H9 (cell line): Measurements from ENCODE around the gene MRGPRF. TPM values are rescaled to one million over a fixed set of nuclear protein-coding genes. Genes with fewer than 3 reads are reported as not detected.
"Not testable (repeated sequence)": the region's sequence is repeated elsewhere in the genome, so short reads cannot be mapped to it uniquely, and the experiment has no call there.

Experiments used
- DNase-seq: peaks from one replicate; pipeline ENCODE4 v3.0.0-alpha.2; 2017
- H2AFZ ChIP-seq: one replicate; pipeline ENCODE4 v1.6.1; 2013; ENCODE audit warnings: mild to moderate bottlenecking, low read length, control low read depth, moderate library complexity
- H2AK5ac ChIP-seq: 2 replicates; pipeline ENCODE4 v1.6.1; 2013; ENCODE audit warnings: low read length, control low read depth, mixed read lengths; ENCODE audit not compliant: insufficient read length
- H2BK120ac ChIP-seq: one replicate; pipeline ENCODE4 v1.6.1; 2013; ENCODE audit warnings: low read depth, mild to moderate bottlenecking, low read length, control low read depth, inconsistent platforms; ENCODE audit not compliant: poor library complexity, severe bottlenecking
- H2BK12ac ChIP-seq: 2 replicates; pipeline ENCODE4 v1.6.1; 2013; ENCODE audit warnings: low read length, control low read depth, mixed read lengths, low read depth; ENCODE audit not compliant: insufficient read length
- H2BK15ac ChIP-seq: 2 replicates; pipeline ENCODE4 v1.6.1; 2013; ENCODE audit warnings: low read depth, low read length, control low read depth
- H2BK20ac ChIP-seq: one replicate; pipeline ENCODE4 v1.6.1; 2013; ENCODE audit warnings: low read depth, mild to moderate bottlenecking, low read length, control low read depth, inconsistent platforms; ENCODE audit not compliant: poor library complexity, severe bottlenecking
- H2BK5ac ChIP-seq: 2 replicates; pipeline ENCODE4 v1.6.1; 2013; ENCODE audit warnings: low read length, control low read depth, mixed read lengths; ENCODE audit not compliant: insufficient read length
- H3K14ac ChIP-seq: 2 replicates; pipeline ENCODE4 v1.6.1; 2013; ENCODE audit warnings: low read length, control low read depth; ENCODE audit not compliant: insufficient read depth
- H3K18ac ChIP-seq: 2 replicates; pipeline ENCODE4 v1.6.1; 2013; ENCODE audit warnings: low read depth, mild to moderate bottlenecking, mixed read lengths, low read length, control low read depth; ENCODE audit not compliant: insufficient read length
- H3K23ac ChIP-seq: 2 replicates; pipeline ENCODE4 v1.6.1; 2013; ENCODE audit warnings: low read length, control low read depth, mixed read lengths, low read depth; ENCODE audit not compliant: insufficient read length
- H3K23me2 ChIP-seq: 2 replicates; pipeline ENCODE4 v1.6.1; 2013; ENCODE audit warnings: low read depth, mild to moderate bottlenecking, mixed read lengths, low read length, control low read depth; ENCODE audit not compliant: insufficient read length, poor library complexity, severe bottlenecking
- H3K27ac ChIP-seq: 2 replicates; pipeline ENCODE4 v1.5.1; 2013; ENCODE audit warnings: low read length, control low read depth, mixed read lengths, low read depth; ENCODE audit not compliant: insufficient read length
- H3K27me3 ChIP-seq: 2 replicates; pipeline ENCODE4 v1.6.1; 2013; ENCODE audit warnings: low read length, control low read depth, inconsistent platforms; ENCODE audit not compliant: insufficient read depth
- H3K4ac ChIP-seq: 2 replicates; pipeline ENCODE4 v1.6.1; 2013; ENCODE audit warnings: low read depth, mild to moderate bottlenecking, control low read depth, inconsistent platforms, low read length, moderate library complexity
- H3K4me1 ChIP-seq: 2 replicates; pipeline ENCODE4 v1.6.1; 2013; ENCODE audit warnings: low read length, control low read depth, inconsistent platforms; ENCODE audit not compliant: insufficient read depth
- H3K4me2 ChIP-seq: 2 replicates; pipeline ENCODE4 v1.6.1; 2013; ENCODE audit warnings: low read length, control low read depth, mixed read lengths; ENCODE audit not compliant: insufficient read length, insufficient read depth
- H3K56ac ChIP-seq: 2 replicates; pipeline ENCODE4 v1.6.1; 2013; ENCODE audit warnings: low read depth, mild to moderate bottlenecking, mixed read lengths, low read length, control low read depth; ENCODE audit not compliant: insufficient read length
- H3K79me1 ChIP-seq: 2 replicates; pipeline ENCODE4 v1.6.1; 2013; ENCODE audit warnings: low read depth, mild to moderate bottlenecking, moderate library complexity, low read length, control low read depth, inconsistent platforms; ENCODE audit not compliant: insufficient read depth, poor library complexity, severe bottlenecking
- H3K79me2 ChIP-seq: 2 replicates; pipeline ENCODE4 v1.6.1; 2013; ENCODE audit warnings: low read length, control low read depth, inconsistent platforms; ENCODE audit not compliant: insufficient read depth
- H3K9ac ChIP-seq: 2 replicates; pipeline ENCODE4 v1.6.1; 2013; ENCODE audit warnings: low read length, control low read depth, mixed read lengths; ENCODE audit not compliant: insufficient read length; ENCODE audit errors: extremely low read depth
- H3K9me3 ChIP-seq: one replicate; pipeline ENCODE4 v1.6.1; 2013; ENCODE audit warnings: low read depth, low read length, inconsistent platforms; ENCODE audit not compliant: control insufficient read depth
- H3T11ph ChIP-seq: one replicate; pipeline ENCODE4 v1.6.1; 2013; ENCODE audit warnings: mild to moderate bottlenecking, low read length, control low read depth, inconsistent platforms
- H4K20me1 ChIP-seq: one replicate; pipeline ENCODE4 v1.6.1; 2013; ENCODE audit not compliant: control insufficient read depth, insufficient read length, insufficient read depth
- H4K5ac ChIP-seq: 2 replicates; pipeline ENCODE4 v1.6.1; 2013; ENCODE audit warnings: low read depth, mild to moderate bottlenecking, mixed read lengths, low read length, control low read depth; ENCODE audit not compliant: insufficient read length
- H4K8ac ChIP-seq: replicated peaks from 2 replicates; pipeline ENCODE4 v1.6.1; 2013; ENCODE audit warnings: low read length, control low read depth, mixed read lengths, low read depth; ENCODE audit not compliant: insufficient read length
- H4K91ac ChIP-seq: 2 replicates; pipeline ENCODE4 v1.6.1; 2013; ENCODE audit warnings: low read depth, mild to moderate bottlenecking, moderate library complexity, mixed read lengths, low read length, control low read depth; ENCODE audit not compliant: insufficient read length
- H3K27ac Mint-ChIP-seq, 3 experiments: 2 replicates in 2 of 3; 3 replicates in 1 of 3; pipeline ENCODE4 v1.8.0; 2020 to 2021; ENCODE audit warnings: mixed read lengths in 3 of 3, mild to moderate bottlenecking in 1 of 3, moderate library complexity in 1 of 3
- H3K27me3 Mint-ChIP-seq: 2 replicates; pipeline ENCODE4 v1.8.0; 2021; ENCODE audit warnings: low read depth, mild to moderate bottlenecking, moderate library complexity, mixed read lengths
- H3K36me3 Mint-ChIP-seq, 3 experiments: 2 replicates in 2 of 3; 3 replicates in 1 of 3; pipeline ENCODE4 v1.8.0; 2020 to 2021; ENCODE audit warnings: low read depth in 3 of 3, mixed read lengths in 3 of 3; ENCODE audit not compliant: insufficient read depth in 1 of 3
- H3K4me1 Mint-ChIP-seq, 2 experiments: 2 replicates each; pipeline ENCODE4 v1.8.0; 2020; ENCODE audit warnings: mixed read lengths in 2 of 2
- H3K4me3 Mint-ChIP-seq, 2 experiments: 2 replicates in 1 of 2; 3 replicates in 1 of 2; pipeline ENCODE4 v1.8.0; 2020 to 2021; ENCODE audit warnings: mild to moderate bottlenecking in 2 of 2, mixed read lengths in 2 of 2, moderate library complexity in 1 of 2
- H3K9me3 Mint-ChIP-seq, 2 experiments: 2 replicates in 1 of 2; 3 replicates in 1 of 2; pipeline ENCODE4 v1.8.0; 2020; ENCODE audit warnings: mild to moderate bottlenecking in 2 of 2, mixed read lengths in 2 of 2, moderate library complexity in 1 of 2
- CTCF ChIP-seq: fragments of 200-600 bp; sonication (generic); conservative IDR thresholded peaks from 3 replicates; pipeline ENCODE4 v1.8.0; 2021; ENCODE audit warnings: antibody characterized with exemption, mild to moderate bottlenecking
- WGBS: extraction: QIAGEN DNeasy Blood & Tissue Kit; methylation state at CpG from one replicate; pipeline ENCODE4 v1.1.7; 2013; ENCODE audit warnings: missing lambda C conversion rate, low lambda C conversion rate, mixed read lengths; ENCODE audit not compliant: insufficient read length; ENCODE audit errors: extremely low coverage; 5-methylcytosine and 5-hydroxymethylcytosine counted together
- total RNA-seq: library from RNA; stranded (reverse); gene quantifications from 2 replicates; pipeline ENCODE4 v1.2.1, GENCODE V29; 2021

The MRGPRF gene
- total RNA-seq, 1 experiment from 2014 or later, result 4.0 TPM

GRCh38 chr11:68974421-68975194 lies 38.4 kb downstream of the MRGPRF start:
- Mint-ChIP-seq H3K4me1 (peaks cover 5 to 14% of the 10 kb centered on the region in 2 experiments), H3K27me3 (peaks cover 11% of the 10 kb centered on the region), H3K36me3 (peaks cover 0 to 10% (median 0%) of the 10 kb centered on the region in 3 experiments; a peak in 3 of 7 replicates), H3K4me3 (no peak overlapping the region; a peak in 1 of 5 replicates), H3K27ac (peak overlapping the region; percentile 38 to 97 (median 94); a peak in 4 of 7 replicates), H3K9me3 (peaks cover 5 to 10% of the 10 kb centered on the region in 2 experiments; a peak in 4 of 5 replicates)
- H2BK12ac ChIP-seq, result no peak overlapping the region
- H2AFZ ChIP-seq, result no peak overlapping the region
- no peak overlapping the region for H3K4me2 ChIP-seq
- no peak overlapping the region for H4K91ac ChIP-seq
- WGBS, result no CpG with 5 or more reads among the region's 23 CpGs
- no peak overlapping the region for H3K14ac ChIP-seq
- H3K56ac ChIP-seq, result no peak overlapping the region
- H3T11ph ChIP-seq, result no peak overlapping the region
- H3K27me3 ChIP-seq, result no peaks in the 10 kb centered on the region
- no peaks in the 10 kb centered on the region for H3K79me2 ChIP-seq
- no peak overlapping the region for H3K4ac ChIP-seq
- DNase-seq, result peak; percentile 69
- no peaks in the 10 kb centered on the region for H3K4me1 ChIP-seq
- no peak overlapping the region for H4K8ac ChIP-seq
- no peak overlapping the region for H4K5ac ChIP-seq
- no peak for TF ChIP-seq CTCF
- no peak overlapping the region for H2BK15ac ChIP-seq
- H2BK5ac ChIP-seq, result no peak overlapping the region
- no peak overlapping the region for H3K9ac ChIP-seq
- no peak overlapping the region for H2BK20ac ChIP-seq
- H3K23ac ChIP-seq, result no peak overlapping the region
- no peaks in the 10 kb centered on the region for H3K79me1 ChIP-seq
- no peak overlapping the region for H3K27ac ChIP-seq
- no peak overlapping the region for H3K18ac ChIP-seq
- H3K23me2 ChIP-seq, result no peaks in the 10 kb centered on the region
- no peaks in the 10 kb centered on the region for H4K20me1 ChIP-seq
- H2BK120ac ChIP-seq, result no peak overlapping the region
- H3K9me3 ChIP-seq, result no peaks in the 10 kb centered on the region
- H2AK5ac ChIP-seq, result no peak overlapping the region

GRCh38 chr11:68973706-68974105 lies 39.3 kb downstream of the MRGPRF start:
- H3K79me1 ChIP-seq, H3K18ac ChIP-seq, H3K9ac ChIP-seq, H2AFZ ChIP-seq, H3K4me1 ChIP-seq, H3K9me3 ChIP-seq, H3K4me3 Mint-ChIP-seq, H2BK5ac ChIP-seq, H3K4ac ChIP-seq, H3K56ac ChIP-seq, H4K91ac ChIP-seq, H2BK15ac ChIP-seq, H4K8ac ChIP-seq, H2BK12ac ChIP-seq, H3K23me2 ChIP-seq, H3T11ph ChIP-seq, H3K79me2 ChIP-seq, H4K5ac ChIP-seq, H2AK5ac ChIP-seq, H3K27me3 ChIP-seq, H3K14ac ChIP-seq, DNase-seq, H3K4me1 Mint-ChIP-seq, H3K4me2 ChIP-seq, H3K27ac ChIP-seq, H3K27ac Mint-ChIP-seq, H2BK120ac ChIP-seq, H2BK20ac ChIP-seq, H3K23ac ChIP-seq, H4K20me1 ChIP-seq: not testable (repeated sequence)
- Mint-ChIP-seq H3K9me3 (peaks cover 5 to 10% of the 10 kb centered on the region in 2 experiments; a peak in 4 of 5 replicates), H3K36me3 (peaks cover 0 to 10% (median 0%) of the 10 kb centered on the region in 3 experiments; a peak in 3 of 7 replicates), H3K27me3 (peaks cover 11% of the 10 kb centered on the region)
- no CpG with 5 or more reads among the region's 12 CpGs for WGBS
